SK-N-MC (cell line): Measurements from ENCODE around the gene ALDOA.

Source experiments
- EZH2 ChIP-seq: fragments of 200-600 bp; sonication (generic); IDR thresholded peaks from one replicate; pipeline ENCODE4 v1.6.1; 2017; ENCODE audit warnings: antibody characterized with exemption
- FOXP2 ChIP-seq: optimal IDR thresholded peaks from 2 replicates; pipeline ENCODE3; 2011; ENCODE audit warnings: mild to moderate bottlenecking, moderate library complexity; ENCODE audit not compliant: insufficient read depth; ENCODE audit errors: extremely low read length, control extremely low read depth
- POLR2AphosphoS5 ChIP-seq: IDR thresholded peaks from 2 replicates; pipeline ENCODE4 v1.6.1; 2012; ENCODE audit warnings: mild to moderate bottlenecking, low read depth, low read length, borderline replicate concordance

DNA sequence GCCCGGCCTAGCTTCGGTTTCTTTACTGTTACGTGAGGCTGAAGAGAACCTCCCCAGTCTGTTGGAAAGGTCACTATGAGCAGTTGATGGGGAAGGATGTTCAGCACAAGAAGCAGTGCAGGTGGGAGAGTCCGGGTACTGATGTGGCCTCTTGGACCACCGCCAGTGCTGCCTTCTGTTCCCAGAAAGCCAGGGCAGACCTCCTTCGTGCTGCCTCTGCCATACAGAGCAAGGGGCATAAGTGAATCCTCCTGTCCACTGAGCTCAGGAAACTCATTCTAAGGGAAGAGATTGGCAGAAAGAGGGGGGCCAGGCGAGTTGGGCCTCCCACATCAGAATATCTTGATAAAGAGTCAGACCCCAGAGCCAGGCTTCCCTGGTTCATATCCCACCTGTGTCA is 13.9 kb downstream of the ALDOA start:
- TF ChIP-seq EZH2, result no peak
- TF ChIP-seq POLR2AphosphoS5, result no peak
- TF ChIP-seq FOXP2, result no peak
